HG02870 (cell line): Measurements from ENCODE around the gene DENND6A.
"Not testable (repeated sequence)": the region's sequence is repeated elsewhere in the genome, so short reads cannot be mapped to it uniquely, and the experiment has no call there.

ENCODE experiments used
- ATAC-seq: cut with Tn5 transposase; IDR thresholded peaks from one replicate; pipeline ENCODE4 v1.9.1; 2021; ENCODE audit warnings: mild to moderate bottlenecking, moderate library complexity; ENCODE audit not compliant: unreplicated experiment

DENND6A gene

GRCh38 chr3:57692396-57693147 lies at the start of gene DENND6A:
Gene DENND6A, minus strand, starts transcription at chr3:57693077. Its CDS starts 59 bp downstream, at chr3:57693018.
- ATAC-seq = peak; percentile 65

- ATAC-seq = no peak
Measured at GRCh38 chr3:57740027-57740426, 47.1 kb upstream of the DENND6A start.

- ATAC-seq = no peak
Measured at GRCh38 chr3:57738391-57738790, 45.5 kb upstream of the DENND6A start.

- ATAC-seq = no peak
Measured at GRCh38 chr3:57737840-57738239, 45.0 kb upstream of the DENND6A start.

GRCh38 chr3:57735405-57735804 lies 42.5 kb upstream of the DENND6A start:
- no peak for ATAC-seq

GRCh38 chr3:57733790-57734189 lies 40.9 kb upstream of the DENND6A start:
- ATAC-seq = no peak

- no peak for ATAC-seq
Measured at GRCh38 chr3:57731311-57731710, 38.4 kb upstream of the DENND6A start.

GRCh38 chr3:57730682-57731081 lies 37.8 kb upstream of the DENND6A start:
- no peak for ATAC-seq

- no peak for ATAC-seq
Measured at GRCh38 chr3:57729334-57730045, 36.6 kb upstream of the DENND6A start.

- no peak for ATAC-seq
Measured at GRCh38 chr3:57727106-57727505, 34.2 kb upstream of the DENND6A start.

GRCh38 chr3:57726397-57726796 lies 33.5 kb upstream of the DENND6A start:
- no peak for ATAC-seq

GRCh38 chr3:57718118-57718517 lies 25.2 kb upstream of the DENND6A start:
- ATAC-seq = no peak

GRCh38 chr3:57717205-57717868 lies 24.5 kb upstream of the DENND6A start:
- ATAC-seq = no peak

- no peak for ATAC-seq
Measured at GRCh38 chr3:57715686-57716085, 22.8 kb upstream of the DENND6A start.

GRCh38 chr3:57709559-57709958 lies 16.7 kb upstream of the DENND6A start:
- no peak for ATAC-seq

- ATAC-seq = no peak
Measured at GRCh38 chr3:57709031-57709430, 16.2 kb upstream of the DENND6A start.

GRCh38 chr3:57706462-57706861 lies 13.6 kb upstream of the DENND6A start:
- no peak for ATAC-seq

GRCh38 chr3:57705351-57705750 lies 12.5 kb upstream of the DENND6A start:
- not testable (repeated sequence) for ATAC-seq

GRCh38 chr3:57701781-57702180 lies 8.9 kb upstream of the DENND6A start:
- ATAC-seq = no peak

- ATAC-seq = no peak
Measured at GRCh38 chr3:57700737-57701136, 7.9 kb upstream of the DENND6A start.

- ATAC-seq = no peak
Measured at GRCh38 chr3:57699591-57699990, 6.7 kb upstream of the DENND6A start.

- no peak for ATAC-seq
Measured at GRCh38 chr3:57696801-57697321, 4.0 kb upstream of the DENND6A start.
